Thoracic aorta (tissue), 2 donors: ENCODE data around the gene MYH7. TPM values are rescaled to one million over a fixed set of nuclear protein-coding genes. Genes with fewer than 3 reads are reported as not detected.

ENCODE experiments used
- ATAC-seq: fragments of 150-250 bp; one replicate; pipeline ENCODE4 v1.8.0; 2017; ENCODE audit warnings: low read depth; ENCODE audit not compliant: insufficient number of reproducible peaks, low FRiP score
- DNase-seq: peaks from one replicate; pipeline ENCODE4 v3.0.0-alpha.2; 2020; ENCODE audit warnings: low spot score
- H3K27ac ChIP-seq, 2 donors: fragments of 200-600 bp; sonication (generic); 1 replicate in 1 of 2; 2 replicates in 1 of 2; pipeline ENCODE4 v1.5.1; 2016; ENCODE audit warnings: mild to moderate bottlenecking in 2 of 2, moderate library complexity in 2 of 2
- H3K27me3 ChIP-seq: fragments of 200-600 bp; sonication (generic); replicated peaks from 2 replicates; pipeline ENCODE4 v1.6.0; 2016; ENCODE audit warnings: mild to moderate bottlenecking; ENCODE audit not compliant: insufficient read depth
- H3K36me3 ChIP-seq: fragments of 200-600 bp; sonication (generic); one replicate; pipeline ENCODE4 v1.5.1; 2016
- H3K4me1 ChIP-seq, 2 donors: fragments of 200-600 bp; sonication (generic); 1 replicate in 1 of 2; 2 replicates in 1 of 2; pipeline versions ENCODE4 v1.5.1 to v1.6.0; 2016; ENCODE audit warnings: low read depth in 2 of 2, mild to moderate bottlenecking in 1 of 2; ENCODE audit not compliant: control insufficient read depth in 1 of 2
- H3K4me3 ChIP-seq: fragments of 200-600 bp; sonication (generic); 2 replicates; pipeline ENCODE4 v1.5.1; 2016; ENCODE audit warnings: mild to moderate bottlenecking
- H3K9me3 ChIP-seq: fragments of 200-600 bp; sonication (generic); 2 replicates; pipeline ENCODE4 v1.5.1; 2016
- total RNA-seq, 2 donors: library from RNA; depleted of rRNA; stranded (reverse); fragments of >200 nt; gene quantifications; one replicate each; pipeline versions ENCODE4 v1.1.0 to v1.2.3, GENCODE V29; 2016
- TF ChIP-seq, protein P1 (sequence below): fragments of 200-600 bp; sonication (generic); IDR thresholded peaks from one replicate; pipeline ENCODE4 v1.5.1; 2019; ENCODE audit warnings: antibody characterized with exemption

Gene MYH7
- total RNA-seq, 2 donors from 2014 or later, result 0.81 TPM; not detected in 1

DNA sequence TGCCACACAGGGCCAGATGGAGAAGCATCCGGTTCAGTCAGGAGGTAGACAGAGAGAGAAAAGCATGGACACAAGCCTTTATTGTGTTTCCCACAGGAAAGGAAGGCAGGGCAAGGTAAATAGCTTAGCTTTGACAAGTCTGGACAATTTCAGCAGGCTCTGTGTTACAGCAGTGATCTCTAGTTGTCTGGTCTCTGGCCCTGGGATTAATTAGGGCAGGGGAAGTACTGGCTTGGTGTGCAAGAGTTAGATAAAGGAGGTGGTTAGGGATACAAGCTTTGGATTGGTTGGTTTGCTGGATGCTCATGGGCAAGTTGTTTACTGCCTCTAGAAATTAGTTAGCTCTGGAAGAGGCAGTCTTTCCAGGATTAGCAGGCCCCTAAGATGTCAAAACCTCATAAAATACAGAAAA is 19.0 kb upstream of the MYH7 start:
- Histone ChIP-seq H3K36me3 (no peaks in the 10 kb centered on the region), H3K4me3 (no peak overlapping the region), H3K27ac (no peak overlapping the region), H3K4me1 (no peaks in the 10 kb centered on the region), H3K9me3 (no peaks in the 10 kb centered on the region), H3K27me3 (no peaks in the 10 kb centered on the region)
- no peak for ATAC-seq
- TF ChIP-seq, protein P1, sequence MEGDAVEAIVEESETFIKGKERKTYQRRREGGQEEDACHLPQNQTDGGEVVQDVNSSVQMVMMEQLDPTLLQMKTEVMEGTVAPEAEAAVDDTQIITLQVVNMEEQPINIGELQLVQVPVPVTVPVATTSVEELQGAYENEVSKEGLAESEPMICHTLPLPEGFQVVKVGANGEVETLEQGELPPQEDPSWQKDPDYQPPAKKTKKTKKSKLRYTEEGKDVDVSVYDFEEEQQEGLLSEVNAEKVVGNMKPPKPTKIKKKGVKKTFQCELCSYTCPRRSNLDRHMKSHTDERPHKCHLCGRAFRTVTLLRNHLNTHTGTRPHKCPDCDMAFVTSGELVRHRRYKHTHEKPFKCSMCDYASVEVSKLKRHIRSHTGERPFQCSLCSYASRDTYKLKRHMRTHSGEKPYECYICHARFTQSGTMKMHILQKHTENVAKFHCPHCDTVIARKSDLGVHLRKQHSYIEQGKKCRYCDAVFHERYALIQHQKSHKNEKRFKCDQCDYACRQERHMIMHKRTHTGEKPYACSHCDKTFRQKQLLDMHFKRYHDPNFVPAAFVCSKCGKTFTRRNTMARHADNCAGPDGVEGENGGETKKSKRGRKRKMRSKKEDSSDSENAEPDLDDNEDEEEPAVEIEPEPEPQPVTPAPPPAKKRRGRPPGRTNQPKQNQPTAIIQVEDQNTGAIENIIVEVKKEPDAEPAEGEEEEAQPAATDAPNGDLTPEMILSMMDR, result no peak
- DNase-seq, result no peak

DNA sequence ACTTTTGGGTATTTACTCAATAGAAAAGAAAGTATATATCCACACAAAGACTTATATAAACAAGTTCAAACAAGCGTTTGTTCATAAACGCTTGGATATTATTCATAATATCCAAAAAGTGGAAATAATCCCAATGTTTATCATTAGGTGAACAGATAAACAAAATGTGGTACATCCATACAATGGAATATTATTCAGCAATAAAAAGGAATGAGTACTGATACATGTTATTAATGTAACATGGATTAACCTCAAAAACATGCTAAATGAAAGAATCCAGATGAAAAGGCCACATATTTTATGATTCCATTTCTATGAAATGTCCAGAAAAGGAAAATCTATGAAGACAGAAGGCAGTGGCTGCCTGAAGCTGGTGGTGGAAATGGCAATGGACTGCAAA is 16.8 kb upstream of the MYH7 start:
- H3K9me3 ChIP-seq, result no peaks in the 10 kb centered on the region
- TF ChIP-seq, protein P1, result no peak
- ATAC-seq (no peak), DNase-seq (no peak)
- no peak overlapping the region for H3K27ac ChIP-seq
- H3K27me3 ChIP-seq, result no peaks in the 10 kb centered on the region
- H3K4me1 ChIP-seq, result no peaks in the 10 kb centered on the region
- no peak overlapping the region for H3K4me3 ChIP-seq
- no peaks in the 10 kb centered on the region for H3K36me3 ChIP-seq

DNA sequence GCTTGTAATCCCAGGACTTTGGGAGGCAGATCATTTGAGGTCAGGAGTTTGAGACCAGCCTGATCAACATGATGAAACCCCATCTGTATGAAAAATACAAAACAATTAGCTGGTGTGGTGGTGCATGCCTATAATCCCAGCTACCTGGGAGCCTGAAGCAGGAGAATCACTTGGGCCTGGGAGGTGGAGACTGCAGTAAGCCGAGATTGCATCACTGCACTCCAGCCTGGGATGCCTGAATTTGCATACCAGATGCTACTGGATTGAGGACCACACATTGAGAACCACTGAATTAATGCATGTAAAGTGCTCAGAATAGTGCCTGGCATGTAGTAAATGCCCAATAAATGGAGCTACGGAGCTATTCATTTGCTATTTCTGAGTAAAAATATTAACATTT is 14.9 kb upstream of the MYH7 start:
- no peaks in the 10 kb centered on the region for H3K36me3 ChIP-seq
- ATAC-seq (no peak), DNase-seq (no peak)
- H3K27me3 ChIP-seq, result no peaks in the 10 kb centered on the region
- TF ChIP-seq, protein P1, result no peak
- no peaks in the 10 kb centered on the region for H3K9me3 ChIP-seq
- H3K4me3 ChIP-seq, result no peak overlapping the region
- no peak overlapping the region for H3K27ac ChIP-seq
- no peaks in the 10 kb centered on the region for H3K4me1 ChIP-seq

DNA sequence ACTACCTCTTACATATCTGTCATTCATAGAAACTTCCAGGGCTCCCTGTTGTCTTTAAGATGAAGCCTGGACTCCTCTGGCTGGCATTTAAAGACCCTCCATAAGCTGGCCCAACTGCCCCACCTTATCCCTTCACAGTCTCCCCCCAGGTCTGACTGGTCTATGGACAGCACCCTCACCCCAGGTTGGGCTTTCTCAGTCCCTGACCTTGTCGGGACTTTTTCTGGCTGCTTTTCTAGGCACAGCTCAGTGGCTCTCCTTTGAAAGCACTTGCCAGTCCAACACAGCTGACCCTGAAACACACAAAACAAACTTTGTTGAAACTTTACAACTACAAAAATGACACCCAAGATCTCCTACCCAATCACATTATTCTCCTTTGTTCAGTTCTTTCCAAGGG is 13.9 kb upstream of the MYH7 start:
- H3K4me3 ChIP-seq, result no peak overlapping the region
- DNase-seq (no peak), ATAC-seq (no peak)
- H3K27ac ChIP-seq, result no peak overlapping the region
- H3K27me3 ChIP-seq, result no peaks in the 10 kb centered on the region
- H3K4me1 ChIP-seq, result no peaks in the 10 kb centered on the region
- TF ChIP-seq, protein P1, result no peak
- no peaks in the 10 kb centered on the region for H3K9me3 ChIP-seq
- no peaks in the 10 kb centered on the region for H3K36me3 ChIP-seq

DNA sequence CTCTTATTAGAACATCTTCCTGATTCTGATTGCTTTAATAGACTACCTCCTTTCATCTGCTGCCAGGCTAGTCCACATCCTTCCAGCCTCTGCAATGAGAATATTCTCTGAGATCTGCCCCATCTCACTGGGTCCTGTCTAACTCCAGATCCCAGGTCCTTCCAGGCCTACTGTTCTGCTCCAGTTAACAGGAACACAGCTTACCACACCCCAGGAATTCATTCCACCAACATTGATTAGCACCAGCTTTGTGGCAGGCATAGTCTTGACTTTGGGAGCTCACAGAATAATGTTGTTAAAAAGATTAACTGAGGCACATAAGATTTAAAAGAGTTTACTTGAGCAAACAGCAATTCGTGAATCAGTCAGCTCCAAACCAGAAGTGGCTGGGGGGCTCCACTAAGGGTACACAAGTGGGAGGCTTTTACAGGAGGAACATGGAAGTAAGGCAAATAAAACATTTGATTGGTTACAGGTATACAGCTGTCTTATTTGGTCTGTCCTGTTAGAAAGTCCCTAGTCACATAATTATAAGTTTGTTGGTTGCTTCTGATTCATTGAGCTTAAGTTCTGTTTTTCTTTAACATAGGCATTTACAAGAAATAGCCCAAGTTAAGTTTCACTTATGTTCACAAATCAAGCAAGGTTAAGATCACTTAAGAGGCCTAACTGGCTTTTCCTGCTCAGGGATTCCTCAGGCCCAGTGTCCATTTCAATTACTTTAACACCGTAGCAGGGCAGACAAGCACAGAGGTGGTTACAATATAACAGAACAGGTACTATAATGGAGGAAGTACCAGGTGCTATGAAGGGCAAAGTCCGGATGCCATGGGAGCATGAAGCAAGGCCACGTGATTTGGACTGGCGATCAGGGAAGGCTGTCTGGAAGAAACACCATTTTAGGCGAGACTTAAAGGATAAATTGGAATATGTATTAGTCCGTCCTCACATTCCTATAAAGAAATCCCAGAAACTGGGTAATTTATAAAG is 12.2 kb upstream of the MYH7 start:
- no peaks in the 10 kb centered on the region for H3K27me3 ChIP-seq

More for the DNA sequence above, 12.2 kb upstream of the MYH7 start:
- DNase-seq, result no peak
- H3K36me3 ChIP-seq, result no peaks in the 10 kb centered on the region
- TF ChIP-seq, protein P1, result no peak
- ATAC-seq, result no peak
- H3K4me3 ChIP-seq, result no peak overlapping the region
- H3K4me1 ChIP-seq, result no peaks in the 10 kb centered on the region
- no peak overlapping the region for H3K27ac ChIP-seq
- no peaks in the 10 kb centered on the region for H3K9me3 ChIP-seq
